ENCODE measurements around the gene SNAP47.

Gene SNAP47

DNA sequence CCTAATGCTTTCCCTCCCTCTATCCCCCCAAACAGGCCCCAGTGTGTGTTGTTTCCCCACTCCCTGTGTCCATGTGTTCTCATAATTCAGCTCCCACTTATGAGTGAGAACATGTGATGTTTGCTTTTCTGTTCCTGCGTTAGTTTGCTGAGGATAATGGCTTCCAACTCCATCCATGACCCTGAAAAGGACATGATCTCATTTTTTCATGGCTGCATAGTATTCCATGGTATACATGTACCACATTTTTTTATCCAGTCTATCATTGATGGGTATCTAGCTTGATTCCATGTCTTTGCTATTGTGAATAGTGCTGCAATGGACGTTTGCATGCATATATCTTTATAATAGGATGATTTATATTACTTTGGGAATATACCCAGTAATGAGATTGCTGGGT is 89.0 kb downstream of the SNAP47 start:
- TF ChIP-seq GATA3 (IDR thresholded peaks at IDR 0.05; ENCODE audit: low read depth, low read length) (no peak), GATA2 (IDR thresholded peaks at IDR 0.05; ENCODE audit: low read depth, low read length) (no peak)

- TF ChIP-seq GATA3 (IDR thresholded peaks at IDR 0.05; ENCODE audit: low read depth, low read length) (no peak), GATA2 (IDR thresholded peaks at IDR 0.05; ENCODE audit: low read depth, low read length) (no peak)
Measured at GRCh38 chr1:227828786-227829185, 93.6 kb downstream of the SNAP47 start.

Measured in SH-SY5Y (cell line).